Fibroblast of gingiva (primary cell): ENCODE measurements around the gene RBM38.

Experiments used
- DNase-seq: peaks from one replicate; pipeline ENCODE4 v3.0.0-alpha.2; 2011; ENCODE audit warnings: low read depth

The RBM38 gene

DNA sequence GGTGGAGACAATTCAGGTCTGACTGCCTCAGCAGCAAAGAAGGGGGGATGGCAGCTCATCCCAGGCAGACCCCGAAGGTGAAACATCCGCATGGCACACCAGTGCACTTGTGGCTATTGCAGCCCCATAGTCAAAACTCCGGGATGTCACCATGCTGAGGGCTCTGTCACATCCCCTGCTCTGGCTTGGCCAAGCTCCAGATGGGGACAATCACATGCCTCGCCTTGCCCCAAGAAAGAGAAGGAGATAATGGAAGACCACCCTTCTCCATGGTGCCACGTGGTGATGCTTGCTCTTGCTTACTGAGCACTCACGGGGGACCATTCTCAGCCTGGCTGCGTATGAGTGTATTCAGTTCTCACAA is 60.2 kb downstream of the RBM38 start:
- DNase-seq, result no peak

DNA sequence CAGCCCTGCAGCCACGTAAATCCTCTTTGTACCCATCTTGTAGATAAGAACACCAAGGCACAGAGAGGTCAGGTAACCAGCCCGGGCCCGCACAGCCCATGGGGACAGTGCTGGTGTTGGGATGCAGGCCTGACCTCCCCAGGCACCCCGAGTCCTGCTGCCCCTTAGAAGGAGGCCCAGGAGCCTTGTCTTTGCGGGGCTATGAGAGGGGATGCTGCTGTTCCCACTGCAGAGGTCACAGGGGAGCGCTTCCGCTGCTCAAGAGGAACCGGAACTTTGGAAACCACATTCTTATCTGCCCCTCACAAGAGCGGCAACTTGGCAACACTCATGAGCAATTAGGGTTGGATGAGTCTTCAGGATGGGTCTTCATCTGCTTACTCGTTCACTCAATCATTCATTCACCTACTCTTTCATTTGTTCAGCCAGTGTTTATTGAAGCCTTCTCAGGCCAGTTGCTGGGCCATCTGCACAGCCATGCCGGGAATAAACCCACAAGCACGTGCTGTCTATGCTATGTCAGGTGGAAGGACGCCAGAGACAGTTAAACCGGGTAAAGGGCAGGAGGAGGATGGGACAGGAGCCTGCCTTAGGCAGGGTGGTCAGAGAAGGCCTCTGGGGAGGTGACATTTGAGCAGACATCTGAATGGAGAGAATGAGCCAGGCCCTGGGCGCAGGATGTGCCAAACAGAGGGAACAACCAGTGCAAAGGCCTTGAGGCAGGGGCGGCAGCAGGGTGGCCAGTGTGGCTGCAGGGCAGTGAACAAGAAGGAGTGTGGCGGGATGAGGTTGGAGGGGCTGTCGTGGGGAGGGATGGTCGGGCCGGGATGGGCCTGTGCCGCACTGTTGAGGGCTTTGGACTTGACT is 60.8 kb downstream of the RBM38 start:
- peak; percentile 21 for DNase-seq

DNA sequence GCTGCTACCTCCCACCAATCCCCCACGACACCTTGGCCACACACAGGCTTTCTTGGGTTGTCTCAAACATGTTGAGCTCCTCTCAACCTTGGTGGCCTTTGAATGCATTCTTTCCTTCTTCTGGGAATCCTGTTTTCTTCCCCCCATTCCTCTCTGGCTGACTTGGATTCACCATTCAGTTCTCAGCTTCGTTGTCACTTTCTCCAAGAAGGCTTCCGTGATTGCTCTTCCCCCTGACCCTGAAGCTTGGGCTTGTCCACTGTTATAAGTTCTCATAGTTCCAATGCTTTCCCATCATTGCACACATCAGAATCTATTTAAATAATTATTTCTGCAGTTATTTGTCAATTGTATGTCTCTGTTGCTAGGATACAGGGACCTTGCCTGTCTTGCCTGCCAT is 64.2 kb downstream of the RBM38 start:
- DNase-seq, result no peak

DNA sequence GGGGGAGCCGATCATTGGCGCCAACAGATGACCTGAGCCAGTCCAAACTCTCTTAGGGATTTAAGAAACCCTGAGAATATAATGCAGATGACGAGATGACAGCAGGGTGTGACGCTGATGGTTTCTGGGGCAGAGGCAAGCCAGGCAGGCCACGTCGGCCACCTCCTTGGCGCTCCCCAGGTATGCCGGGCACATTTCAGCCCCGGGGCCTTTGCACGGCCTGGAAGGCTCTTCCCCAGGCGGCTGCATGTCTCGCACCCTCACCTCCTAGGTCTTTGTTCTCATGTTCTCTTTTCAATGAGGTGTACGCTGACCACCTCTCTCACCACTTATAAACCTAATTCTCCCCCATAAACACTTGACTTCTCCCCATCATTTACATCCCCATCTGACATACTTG is 64.9 kb downstream of the RBM38 start:
- no peak for DNase-seq

DNA sequence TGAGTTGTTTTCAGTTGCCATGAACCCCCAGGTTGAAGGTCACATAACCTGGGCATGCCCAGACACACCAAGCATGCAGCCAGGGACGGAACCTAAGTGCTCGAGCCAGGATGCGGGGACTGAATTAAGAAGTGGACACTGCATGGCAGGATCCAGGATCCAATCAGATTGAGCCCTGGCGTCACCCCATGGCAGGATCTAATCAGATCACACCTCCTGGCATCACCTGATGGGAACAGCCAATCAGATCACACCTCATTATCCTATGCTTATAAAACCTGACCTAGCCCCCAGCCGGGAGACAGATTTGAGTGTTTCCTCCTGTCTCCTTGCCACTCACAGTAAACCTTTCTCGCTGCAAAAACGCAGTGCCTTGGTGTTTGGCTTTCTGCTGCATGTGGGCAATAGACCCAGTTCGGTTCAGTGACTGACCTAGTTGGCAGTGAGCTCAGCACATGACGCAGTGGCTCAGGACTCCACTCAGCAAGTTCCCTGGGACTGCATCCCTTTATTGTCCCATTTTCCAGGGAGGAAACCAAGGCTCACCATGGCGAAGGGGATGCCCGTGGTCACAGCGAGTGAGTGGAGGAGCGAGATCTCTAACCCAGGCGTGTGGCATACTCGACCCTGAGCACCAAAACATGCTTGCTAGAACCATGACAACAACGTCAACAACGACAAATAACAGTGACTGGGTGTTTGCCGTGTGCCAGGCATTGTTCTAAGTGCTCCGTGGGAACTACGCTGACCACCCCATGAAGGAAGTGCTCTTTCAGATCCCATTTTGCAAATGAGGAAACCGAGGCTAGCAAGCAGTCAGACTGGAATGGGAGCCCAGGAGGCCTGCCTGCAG is 66.3 kb downstream of the RBM38 start:
- DNase-seq, result peak; percentile 24

DNA sequence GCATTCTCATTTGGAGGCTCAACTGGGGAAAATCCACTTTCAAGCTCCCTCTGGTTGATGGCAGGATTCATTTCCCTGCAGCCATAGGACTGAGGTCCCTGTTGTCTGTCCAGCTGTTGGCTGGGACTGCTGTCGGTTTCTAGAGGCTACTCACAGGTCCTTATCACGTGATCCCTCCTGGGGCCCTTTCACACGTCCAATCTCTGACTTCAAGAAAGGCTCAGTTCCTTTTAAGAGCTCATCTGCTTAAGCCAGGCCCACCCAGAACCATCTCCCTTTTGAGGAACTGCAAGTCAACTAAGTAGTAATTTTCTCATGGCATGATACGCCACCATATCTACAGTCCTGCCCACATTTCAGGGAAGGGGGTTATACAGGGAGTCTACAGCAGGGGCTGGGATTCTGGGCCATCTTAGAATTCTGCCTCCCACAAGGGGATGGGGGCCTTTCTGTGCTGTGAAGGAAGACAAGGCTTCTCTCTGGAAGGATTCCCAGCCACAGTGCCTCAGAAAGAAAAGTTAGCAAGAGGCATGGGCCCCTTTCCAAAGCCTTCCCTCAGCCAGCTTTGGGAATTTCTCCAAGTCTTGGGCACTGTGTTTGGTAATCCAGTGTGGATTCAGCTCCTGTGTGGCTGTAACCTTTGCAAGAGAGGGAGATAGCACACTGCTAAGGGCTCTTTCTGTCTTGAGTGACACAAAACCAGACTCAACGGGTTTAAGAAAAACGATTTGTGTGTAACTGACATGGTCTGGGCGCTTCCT is 67.4 kb downstream of the RBM38 start:
- DNase-seq, result peak; percentile 69
